DND-41 (cell line): ENCODE results near the gene DTNB.

Experiments
- ATAC-seq: fragments of 200-7000 bp; cut with Tn5 transposase; 3 replicates; pipeline ENCODE4 v1.9.1; 2021; ENCODE audit warnings: low read depth; ENCODE audit not compliant: insufficient read depth
- DNase-seq: peaks from one replicate; pipeline ENCODE4 v3.0.0-alpha.2; 2020
- H2AFZ ChIP-seq: 2 replicates; pipeline ENCODE4 v1.6.0; 2012; ENCODE audit warnings: low read depth, low read length
- H3K27ac ChIP-seq: 2 replicates; pipeline ENCODE4 v1.5.1; 2012; ENCODE audit warnings: low read length, inconsistent platforms
- H3K27me3 ChIP-seq: fragments of 200-600 bp; sonication (generic); 2 replicates; pipeline ENCODE4 v1.6.0; 2012; ENCODE audit warnings: low read length, mild to moderate bottlenecking, inconsistent platforms; ENCODE audit not compliant: insufficient read depth, poor library complexity
- H3K36me3 ChIP-seq: 2 replicates; pipeline ENCODE4 v1.5.1; 2012; ENCODE audit warnings: low read length, inconsistent platforms; ENCODE audit not compliant: insufficient read depth
- H3K4me1 ChIP-seq: 2 replicates; pipeline ENCODE4 v1.5.1; 2012; ENCODE audit warnings: mild to moderate bottlenecking, low read length; ENCODE audit not compliant: insufficient read depth
- H3K4me2 ChIP-seq: 2 replicates; pipeline ENCODE4 v1.6.0; 2012; ENCODE audit warnings: mild to moderate bottlenecking, moderate library complexity, low read length, inconsistent platforms; ENCODE audit not compliant: insufficient read depth
- H3K4me3 ChIP-seq, 2 experiments: fragments of 200-600 bp in 1 of 2; shearing (Covaris generic) in 1 of 2; 2 replicates each; pipeline ENCODE4 v1.5.1; 2012 to 2016; ENCODE audit warnings: inconsistent platforms in 2 of 2, low read length in 2 of 2, mild to moderate bottlenecking in 2 of 2, low read depth in 1 of 2, moderate library complexity in 1 of 2
- H3K79me2 ChIP-seq: 2 replicates; pipeline ENCODE4 v1.6.0; 2012; ENCODE audit warnings: low read length, inconsistent platforms; ENCODE audit not compliant: insufficient read depth
- H3K9ac ChIP-seq: 2 replicates; pipeline ENCODE4 v1.6.0; 2012; ENCODE audit warnings: low read depth, mild to moderate bottlenecking, inconsistent platforms, low read length, moderate library complexity
- H3K9me3 ChIP-seq: 2 replicates; pipeline ENCODE4 v1.5.1; 2012; ENCODE audit warnings: low read length, moderate library complexity, mild to moderate bottlenecking, inconsistent platforms; ENCODE audit not compliant: insufficient read depth, severe bottlenecking
- H4K20me1 ChIP-seq: 2 replicates; pipeline ENCODE4 v1.6.0; 2012; ENCODE audit warnings: low read length; ENCODE audit not compliant: insufficient read depth
- CTCF ChIP-seq: IDR thresholded peaks from 2 replicates; pipeline ENCODE4 v1.5.1; 2012; ENCODE audit warnings: borderline replicate concordance, low read length, moderate library complexity, mild to moderate bottlenecking; ENCODE audit not compliant: poor library complexity, severe bottlenecking; ENCODE audit errors: extremely low read depth
- EZH2 ChIP-seq: IDR thresholded peaks from 3 replicates; pipeline ENCODE4 v1.6.1; 2012; ENCODE audit warnings: borderline replicate concordance, low read depth, mild to moderate bottlenecking, moderate library complexity, low read length, inconsistent platforms; ENCODE audit not compliant: severe bottlenecking

The DTNB gene

GRCh38 chr2:25358249-25358815, 315.0 kb downstream of the DTNB start:
- Histone ChIP-seq H3K27ac (no peak overlapping the region), H3K27me3 (no peaks in the 10 kb centered on the region), H3K4me3 (no peak overlapping the region), H3K36me3 (no peaks in the 10 kb centered on the region), H3K9ac (no peak overlapping the region), H3K4me1 (peaks cover 15% of the 10 kb centered on the region), H4K20me1 (no peaks in the 10 kb centered on the region), H2AFZ (no peak overlapping the region), H3K4me2 (no peak overlapping the region), H3K79me2 (no peaks in the 10 kb centered on the region), H3K9me3 (no peaks in the 10 kb centered on the region)
- no peak for TF ChIP-seq EZH2
- TF ChIP-seq CTCF = no peak
- ATAC-seq = no peak
- DNase-seq = no peak

- H4K20me1 ChIP-seq = no peaks in the 10 kb centered on the region
- no peak for TF ChIP-seq EZH2
- DNase-seq (no peak), ATAC-seq (no peak)
- H3K27ac ChIP-seq = no peak overlapping the region
- H3K4me2 ChIP-seq = no peak overlapping the region
- no peaks in the 10 kb centered on the region for H3K9me3 ChIP-seq
- H3K27me3 ChIP-seq = no peaks in the 10 kb centered on the region
- H3K4me1 ChIP-seq = no peaks in the 10 kb centered on the region
- H3K9ac ChIP-seq = no peak overlapping the region
- H2AFZ ChIP-seq = no peak overlapping the region
- H3K4me3 ChIP-seq = no peak overlapping the region
- H3K79me2 ChIP-seq = no peaks in the 10 kb centered on the region
- no peaks in the 10 kb centered on the region for H3K36me3 ChIP-seq
Measured at GRCh38 chr2:25356088-25356487, 317.3 kb downstream of the DTNB start.

GRCh38 chr2:25355270-25355669, 318.1 kb downstream of the DTNB start:
- Histone ChIP-seq H3K4me3 (no peak overlapping the region), H3K79me2 (no peaks in the 10 kb centered on the region), H3K4me1 (no peaks in the 10 kb centered on the region), H2AFZ (no peak overlapping the region), H4K20me1 (no peaks in the 10 kb centered on the region), H3K36me3 (no peaks in the 10 kb centered on the region), H3K9ac (no peak overlapping the region), H3K9me3 (no peaks in the 10 kb centered on the region), H3K27me3 (no peaks in the 10 kb centered on the region), H3K4me2 (no peak overlapping the region), H3K27ac (no peak overlapping the region)
- no peak for TF ChIP-seq EZH2
- TF ChIP-seq CTCF = no peak
- DNase-seq = no peak
- no peak for ATAC-seq

- Histone ChIP-seq H3K27me3 (no peaks in the 10 kb centered on the region), H3K4me2 (no peak overlapping the region), H4K20me1 (no peaks in the 10 kb centered on the region), H3K27ac (no peak overlapping the region), H3K9ac (no peak overlapping the region), H3K9me3 (no peaks in the 10 kb centered on the region), H3K4me1 (no peaks in the 10 kb centered on the region), H2AFZ (no peak overlapping the region), H3K79me2 (no peaks in the 10 kb centered on the region), H3K36me3 (no peaks in the 10 kb centered on the region), H3K4me3 (no peak overlapping the region)
- ATAC-seq (no peak), DNase-seq (no peak)
- no peak for TF ChIP-seq EZH2
- TF ChIP-seq CTCF = no peak
Measured at GRCh38 chr2:25354116-25354515, 319.3 kb downstream of the DTNB start.
